ENCODE measurements around the gene CLPTM1. TPM values are rescaled to one million over a fixed set of nuclear protein-coding genes. Genes with fewer than 3 reads are reported as not detected.
"Not testable (repeated sequence)": the region's sequence is repeated elsewhere in the genome, so short reads cannot be mapped to it uniquely, and the experiment has no call there.

The CLPTM1 gene
- total and polyA plus RNA-seq, 9 of the 15 experiments (the other 6 are each of a cell fraction or from before 2014, with no cell fraction given): 0.37 to 96.0 (median 27.5) TPM

DNA sequence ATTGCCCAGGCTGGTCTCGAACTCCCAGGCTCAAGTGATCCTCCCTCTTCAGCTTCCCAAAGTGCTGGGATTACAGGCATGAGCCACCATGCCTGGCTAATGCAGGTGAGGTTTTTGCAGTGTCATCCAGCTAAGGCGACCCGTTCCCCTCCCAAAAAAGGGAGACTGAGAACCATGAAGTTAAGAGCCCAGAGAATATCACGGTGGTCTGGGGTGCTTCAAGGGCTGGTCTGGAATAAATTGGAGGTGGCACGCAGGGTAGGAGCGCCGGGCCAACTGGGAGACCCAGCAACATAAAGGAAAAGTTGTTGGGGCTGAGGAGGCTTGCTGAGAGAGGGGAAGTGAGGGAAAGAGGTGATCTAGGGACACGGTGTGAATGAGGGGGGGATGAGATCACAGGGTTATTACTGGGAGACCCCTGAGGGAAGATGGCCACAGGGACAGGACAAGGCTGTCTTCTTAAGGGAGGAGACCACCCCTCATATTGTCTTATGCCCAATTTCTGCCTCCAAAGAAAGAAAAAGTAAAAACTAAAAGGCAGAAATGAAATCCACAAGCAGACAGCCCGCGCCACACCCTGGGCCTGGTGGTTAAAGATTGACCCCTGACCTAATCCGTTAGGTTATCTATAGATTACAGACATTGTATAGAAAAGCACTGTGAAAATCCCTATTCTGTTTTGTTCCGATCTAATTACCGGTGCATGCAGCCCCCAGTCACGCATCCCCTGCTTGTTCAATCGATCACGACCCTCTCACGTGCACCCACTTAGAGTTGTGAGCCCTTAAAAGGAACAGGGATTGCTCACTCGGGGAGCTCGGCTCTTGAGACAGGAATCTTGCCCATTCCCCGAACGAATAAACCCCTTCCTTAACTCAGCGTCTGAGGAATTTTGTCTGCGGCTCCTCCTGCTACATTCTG lies 41.4 kb upstream of the CLPTM1 start (continued):
- TF ChIP-seq, protein P1, sequence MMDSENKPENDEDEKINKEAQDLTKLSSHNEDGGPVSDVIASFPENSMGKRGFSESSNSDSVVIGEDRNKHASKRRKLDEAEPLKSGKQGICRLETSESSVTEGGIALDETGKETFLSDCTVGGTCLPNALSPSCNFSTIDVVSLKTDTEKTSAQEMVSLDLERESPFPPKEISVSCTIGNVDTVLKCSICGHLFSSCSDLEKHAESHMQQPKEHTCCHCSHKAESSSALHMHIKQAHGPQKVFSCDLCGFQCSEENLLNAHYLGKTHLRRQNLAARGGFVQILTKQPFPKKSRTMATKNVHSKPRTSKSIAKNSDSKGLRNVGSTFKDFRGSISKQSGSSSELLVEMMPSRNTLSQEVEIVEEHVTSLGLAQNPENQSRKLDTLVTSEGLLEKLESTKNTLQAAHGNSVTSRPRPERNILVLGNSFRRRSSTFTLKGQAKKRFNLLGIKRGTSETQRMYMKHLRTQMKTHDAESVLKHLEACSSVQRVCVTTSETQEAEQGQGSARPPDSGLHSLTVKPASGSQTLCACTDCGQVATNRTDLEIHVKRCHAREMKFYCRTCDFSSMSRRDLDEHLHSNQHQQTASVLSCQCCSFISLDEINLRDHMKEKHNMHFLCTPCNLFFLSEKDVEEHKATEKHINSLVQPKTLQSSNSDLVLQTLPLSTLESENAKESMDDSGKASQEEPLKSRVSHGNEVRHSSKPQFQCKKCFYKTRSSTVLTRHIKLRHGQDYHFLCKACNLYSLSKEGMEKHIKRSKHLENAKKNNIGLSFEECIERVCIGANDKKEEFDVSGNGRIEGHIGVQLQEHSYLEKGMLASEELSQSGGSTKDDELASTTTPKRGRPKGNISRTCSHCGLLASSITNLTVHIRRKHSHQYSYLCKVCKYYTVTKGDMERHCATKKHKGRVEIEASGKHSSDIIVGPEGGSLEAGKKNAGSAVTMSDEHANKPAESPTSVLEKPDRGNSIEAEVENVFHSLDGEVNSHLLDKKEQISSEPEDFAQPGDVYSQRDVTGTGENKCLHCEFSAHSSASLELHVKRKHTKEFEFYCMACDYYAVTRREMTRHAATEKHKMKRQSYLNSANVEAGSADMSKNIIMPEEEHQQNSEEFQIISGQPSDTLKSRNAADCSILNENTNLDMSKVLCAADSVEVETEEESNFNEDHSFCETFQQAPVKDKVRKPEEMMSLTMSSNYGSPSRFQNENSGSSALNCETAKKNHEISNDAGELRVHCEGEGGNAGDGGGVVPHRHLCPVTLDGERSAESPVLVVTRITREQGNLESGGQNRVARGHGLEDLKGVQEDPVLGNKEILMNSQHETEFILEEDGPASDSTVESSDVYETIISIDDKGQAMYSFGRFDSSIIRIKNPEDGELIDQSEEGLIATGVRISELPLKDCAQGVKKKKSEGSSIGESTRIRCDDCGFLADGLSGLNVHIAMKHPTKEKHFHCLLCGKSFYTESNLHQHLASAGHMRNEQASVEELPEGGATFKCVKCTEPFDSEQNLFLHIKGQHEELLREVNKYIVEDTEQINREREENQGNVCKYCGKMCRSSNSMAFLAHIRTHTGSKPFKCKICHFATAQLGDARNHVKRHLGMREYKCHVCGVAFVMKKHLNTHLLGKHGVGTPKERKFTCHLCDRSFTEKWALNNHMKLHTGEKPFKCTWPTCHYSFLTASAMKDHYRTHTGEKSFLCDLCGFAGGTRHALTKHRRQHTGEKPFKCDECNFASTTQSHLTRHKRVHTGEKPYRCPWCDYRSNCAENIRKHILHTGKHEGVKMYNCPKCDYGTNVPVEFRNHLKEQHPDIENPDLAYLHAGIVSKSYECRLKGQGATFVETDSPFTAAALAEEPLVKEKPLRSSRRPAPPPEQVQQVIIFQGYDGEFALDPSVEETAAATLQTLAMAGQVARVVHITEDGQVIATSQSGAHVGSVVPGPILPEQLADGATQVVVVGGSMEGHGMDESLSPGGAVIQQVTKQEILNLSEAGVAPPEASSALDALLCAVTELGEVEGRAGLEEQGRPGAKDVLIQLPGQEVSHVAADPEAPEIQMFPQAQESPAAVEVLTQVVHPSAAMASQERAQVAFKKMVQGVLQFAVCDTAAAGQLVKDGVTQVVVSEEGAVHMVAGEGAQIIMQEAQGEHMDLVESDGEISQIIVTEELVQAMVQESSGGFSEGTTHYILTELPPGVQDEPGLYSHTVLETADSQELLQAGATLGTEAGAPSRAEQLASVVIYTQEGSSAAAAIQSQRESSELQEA (IDR thresholded peaks at IDR 0.05; ENCODE audit: low read depth): peak; percentile 52; the same call in 1 of the 2 replicates
- TF ChIP-seq, protein P2, sequence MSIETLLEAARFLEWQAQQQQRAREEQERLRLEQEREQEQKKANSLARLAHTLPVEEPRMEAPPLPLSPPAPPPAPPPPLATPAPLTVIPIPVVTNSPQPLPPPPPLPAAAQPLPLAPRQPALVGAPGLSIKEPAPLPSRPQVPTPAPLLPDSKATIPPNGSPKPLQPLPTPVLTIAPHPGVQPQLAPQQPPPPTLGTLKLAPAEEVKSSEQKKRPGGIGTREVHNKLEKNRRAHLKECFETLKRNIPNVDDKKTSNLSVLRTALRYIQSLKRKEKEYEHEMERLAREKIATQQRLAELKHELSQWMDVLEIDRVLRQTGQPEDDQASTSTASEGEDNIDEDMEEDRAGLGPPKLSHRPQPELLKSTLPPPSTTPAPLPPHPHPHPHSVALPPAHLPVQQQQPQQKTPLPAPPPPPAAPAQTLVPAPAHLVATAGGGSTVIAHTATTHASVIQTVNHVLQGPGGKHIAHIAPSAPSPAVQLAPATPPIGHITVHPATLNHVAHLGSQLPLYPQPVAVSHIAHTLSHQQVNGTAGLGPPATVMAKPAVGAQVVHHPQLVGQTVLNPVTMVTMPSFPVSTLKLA (conservative IDR thresholded peaks at IDR 0.05): peak in 1 of 2 experiments; percentile 48; a peak in 3 of 4 replicates
- TF ChIP-seq ZBTB7A (IDR thresholded peaks at IDR 0.05; ENCODE audit: borderline replicate concordance, control insufficient read depth, low read depth, low read length) (0 out of 2 replicates have a peak, but pooled peaks have one; percentile 49), ZNF316 (IDR thresholded peaks at IDR 0.05) (peak; percentile 94), PTTG1 (tag; IDR thresholded peaks at IDR 0.05; ENCODE audit: low read depth) (peak; percentile 30; the same call in 1 of the 2 replicates), NFRKB (IDR thresholded peaks at IDR 0.05; ENCODE audit: low read depth) (peak; percentile 58), MAFK (IDR thresholded peaks at IDR 0.05; ENCODE audit: low read length) (peak; percentile 57), SPI1 (IDR thresholded peaks at IDR 0.05; ENCODE audit: borderline replicate concordance, low read depth, low read length) (peak; percentile 60), MTA2 (IDR thresholded peaks at IDR 0.05; ENCODE audit: low read depth) (peak; percentile 70), TCF3 (CRISPR knock-in tag; IDR thresholded peaks at IDR 0.05) (peak; percentile 79), TEAD4 (IDR thresholded peaks at IDR 0.05; ENCODE audit: low read length) (peak; percentile 67), HDAC3 (IDR thresholded peaks at IDR 0.05; ENCODE audit: borderline replicate concordance, partially characterized antibody) (peak; percentile 72), CBFA2T2 (conservative IDR thresholded peaks at IDR 0.05) (peak; percentile 82), C11orf30 (IDR thresholded peaks at IDR 0.05; ENCODE audit: low read depth) (peak; percentile 95), TAL1 (IDR thresholded peaks at IDR 0.05) (peak; percentile 87)
- TF ChIP-seq, protein P3, sequence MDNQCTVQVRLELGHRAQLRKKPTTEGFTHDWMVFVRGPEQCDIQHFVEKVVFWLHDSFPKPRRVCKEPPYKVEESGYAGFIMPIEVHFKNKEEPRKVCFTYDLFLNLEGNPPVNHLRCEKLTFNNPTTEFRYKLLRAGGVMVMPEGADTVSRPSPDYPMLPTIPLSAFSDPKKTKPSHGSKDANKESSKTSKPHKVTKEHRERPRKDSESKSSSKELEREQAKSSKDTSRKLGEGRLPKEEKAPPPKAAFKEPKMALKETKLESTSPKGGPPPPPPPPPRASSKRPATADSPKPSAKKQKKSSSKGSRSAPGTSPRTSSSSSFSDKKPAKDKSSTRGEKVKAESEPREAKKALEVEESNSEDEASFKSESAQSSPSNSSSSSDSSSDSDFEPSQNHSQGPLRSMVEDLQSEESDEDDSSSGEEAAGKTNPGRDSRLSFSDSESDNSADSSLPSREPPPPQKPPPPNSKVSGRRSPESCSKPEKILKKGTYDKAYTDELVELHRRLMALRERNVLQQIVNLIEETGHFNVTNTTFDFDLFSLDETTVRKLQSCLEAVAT (IDR thresholded peaks at IDR 0.05): peak in 1 of 2 experiments; percentile 15; a peak in 1 of 4 replicates
- not testable (repeated sequence) for TF ChIP-seq TEAD4 (CRISPR knock-in tag; IDR thresholded peaks at IDR 0.05; ENCODE audit: borderline replicate concordance)

Data from K562 (cell line).